ENCODE data around the gene AGO4.

DNA sequence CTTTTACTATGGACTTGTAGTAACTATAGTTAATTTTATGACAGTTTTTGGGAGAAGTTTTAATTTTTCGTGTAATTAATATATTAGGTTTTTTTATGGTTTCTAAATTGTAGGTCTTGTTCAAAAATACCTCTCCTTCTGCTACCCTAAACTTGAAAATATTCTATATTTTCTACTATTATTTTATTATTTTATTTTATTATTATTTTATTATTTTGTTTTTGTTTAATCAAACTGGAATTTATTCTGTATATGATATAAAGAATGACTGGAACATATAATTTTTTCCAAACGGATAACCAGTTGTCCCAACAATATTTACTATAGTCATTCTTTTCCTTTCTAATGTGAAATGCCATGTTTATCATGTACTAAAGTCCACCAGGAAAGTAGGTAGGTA lies 17.1 kb upstream of the AGO4 start:
- TF ChIP-seq RAD21 (IDR thresholded peaks at IDR 0.05; ENCODE audit: low read length): no peak
- TF ChIP-seq, protein P1, sequence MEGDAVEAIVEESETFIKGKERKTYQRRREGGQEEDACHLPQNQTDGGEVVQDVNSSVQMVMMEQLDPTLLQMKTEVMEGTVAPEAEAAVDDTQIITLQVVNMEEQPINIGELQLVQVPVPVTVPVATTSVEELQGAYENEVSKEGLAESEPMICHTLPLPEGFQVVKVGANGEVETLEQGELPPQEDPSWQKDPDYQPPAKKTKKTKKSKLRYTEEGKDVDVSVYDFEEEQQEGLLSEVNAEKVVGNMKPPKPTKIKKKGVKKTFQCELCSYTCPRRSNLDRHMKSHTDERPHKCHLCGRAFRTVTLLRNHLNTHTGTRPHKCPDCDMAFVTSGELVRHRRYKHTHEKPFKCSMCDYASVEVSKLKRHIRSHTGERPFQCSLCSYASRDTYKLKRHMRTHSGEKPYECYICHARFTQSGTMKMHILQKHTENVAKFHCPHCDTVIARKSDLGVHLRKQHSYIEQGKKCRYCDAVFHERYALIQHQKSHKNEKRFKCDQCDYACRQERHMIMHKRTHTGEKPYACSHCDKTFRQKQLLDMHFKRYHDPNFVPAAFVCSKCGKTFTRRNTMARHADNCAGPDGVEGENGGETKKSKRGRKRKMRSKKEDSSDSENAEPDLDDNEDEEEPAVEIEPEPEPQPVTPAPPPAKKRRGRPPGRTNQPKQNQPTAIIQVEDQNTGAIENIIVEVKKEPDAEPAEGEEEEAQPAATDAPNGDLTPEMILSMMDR (conservative IDR thresholded peaks at IDR 0.05; ENCODE audit: low read depth, low read length): no peak
- TF ChIP-seq RCOR1 (IDR thresholded peaks at IDR 0.05; ENCODE audit: insufficient replicate concordance, low read length): no peak
- TF ChIP-seq POLR2A (IDR thresholded peaks at IDR 0.05; ENCODE audit: low read depth, low read length): no peak
- no peak for TF ChIP-seq NFE2L2 (IDR thresholded peaks at IDR 0.05; ENCODE audit: low read depth, low read length)
- TF ChIP-seq MXI1 (IDR thresholded peaks at IDR 0.05; ENCODE audit: borderline replicate concordance, low read depth, low read length): no peak
- TF ChIP-seq FOS (IDR thresholded peaks at IDR 0.05; ENCODE audit: low read depth, low read length): no peak
- no peak for TF ChIP-seq CHD1 (IDR thresholded peaks at IDR 0.05; ENCODE audit: low read depth, low read length)
- TF ChIP-seq, protein P2, sequence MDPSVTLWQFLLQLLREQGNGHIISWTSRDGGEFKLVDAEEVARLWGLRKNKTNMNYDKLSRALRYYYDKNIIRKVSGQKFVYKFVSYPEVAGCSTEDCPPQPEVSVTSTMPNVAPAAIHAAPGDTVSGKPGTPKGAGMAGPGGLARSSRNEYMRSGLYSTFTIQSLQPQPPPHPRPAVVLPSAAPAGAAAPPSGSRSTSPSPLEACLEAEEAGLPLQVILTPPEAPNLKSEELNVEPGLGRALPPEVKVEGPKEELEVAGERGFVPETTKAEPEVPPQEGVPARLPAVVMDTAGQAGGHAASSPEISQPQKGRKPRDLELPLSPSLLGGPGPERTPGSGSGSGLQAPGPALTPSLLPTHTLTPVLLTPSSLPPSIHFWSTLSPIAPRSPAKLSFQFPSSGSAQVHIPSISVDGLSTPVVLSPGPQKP (IDR thresholded peaks at IDR 0.05; ENCODE audit: borderline replicate concordance, low read depth, low read length): no peak
- TF ChIP-seq RFX5 (IDR thresholded peaks at IDR 0.05; ENCODE audit: low read depth, low read length): no peak
- TF ChIP-seq CEBPB (IDR thresholded peaks at IDR 0.05; ENCODE audit: low read depth, low read length): no peak

All from IMR-90 (cell line).